ENCODE results near the gene PCDHB9. TPM values are rescaled to one million over a fixed set of nuclear protein-coding genes. Genes with fewer than 3 reads are reported as not detected.
"Not testable (repeated sequence)": the region's sequence is repeated elsewhere in the genome, so short reads cannot be mapped to it uniquely, and the experiment has no call there.

PCDHB9 gene
- total and polyA plus RNA-seq, 4 donors: 0.03 to 0.25 (median 0.08) TPM

DNA sequence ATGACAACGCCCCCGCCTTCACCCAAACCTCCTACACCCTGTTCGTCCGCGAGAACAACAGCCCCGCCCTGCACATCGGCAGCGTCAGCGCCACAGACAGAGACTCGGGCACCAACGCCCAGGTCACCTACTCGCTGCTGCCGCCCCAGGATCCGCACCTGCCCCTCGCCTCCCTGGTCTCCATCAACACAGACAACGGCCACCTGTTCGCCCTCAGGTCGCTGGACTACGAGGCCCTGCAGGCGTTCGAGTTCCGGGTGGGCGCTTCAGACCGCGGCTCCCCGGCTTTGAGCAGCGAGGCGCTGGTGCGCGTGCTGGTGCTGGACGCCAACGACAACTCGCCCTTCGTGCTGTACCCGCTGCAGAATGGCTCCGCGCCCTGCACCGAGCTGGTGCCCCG lies 7.6 kb upstream of the PCDHB9 start:
- Histone ChIP-seq H3K27me3 (ENCODE audit: control insufficient read depth in 4 of 4, insufficient read depth in 4 of 4, low read length in 3 of 4) (peaks cover 0 to 19% (median 4%) of the 10 kb centered on the region in 4 donors), H3K9me3 (ENCODE audit: control insufficient read depth in 4 of 4, low read length in 3 of 4) (peaks cover 17 to 52% (median 30%) of the 10 kb centered on the region in 4 donors)
- not testable (repeated sequence) for H3K4me3 ChIP-seq (ENCODE audit: low read depth in 1 of 3, low read length in 3 of 3); H3K9ac ChIP-seq (ENCODE audit: low read depth in 1 of 2, low read length in 2 of 2); H3K4me1 ChIP-seq (ENCODE audit: control insufficient read depth in 4 of 4, insufficient read depth in 4 of 4, low read length in 3 of 4); H3K27ac ChIP-seq (ENCODE audit: low read depth in 1 of 2, low read length in 2 of 2); DNase-seq (ENCODE audit: low spot score); H3K36me3 ChIP-seq (ENCODE audit: control insufficient read depth in 4 of 4, insufficient read depth in 3 of 4, low read depth in 1 of 4, low read length in 3 of 4)
- 32% methylated on average over 35 of the region's 39 CpGs for WGBS

DNA sequence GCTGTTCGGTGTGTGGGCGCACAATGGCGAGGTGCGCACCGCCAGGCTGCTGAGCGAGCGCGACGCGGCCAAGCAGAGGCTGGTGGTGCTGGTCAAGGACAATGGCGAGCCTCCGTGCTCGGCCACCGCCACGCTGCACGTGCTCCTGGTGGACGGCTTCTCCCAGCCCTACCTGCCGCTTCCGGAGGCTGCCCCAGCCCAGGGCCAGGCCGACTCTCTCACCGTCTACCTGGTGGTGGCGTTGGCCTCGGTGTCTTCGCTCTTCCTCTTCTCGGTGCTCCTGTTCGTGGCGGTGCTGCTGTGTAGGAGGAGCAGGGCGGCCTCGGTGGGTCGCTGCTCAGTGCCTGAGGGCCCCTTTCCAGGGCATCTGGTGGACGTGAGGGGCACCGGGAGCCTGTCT lies 7.1 kb upstream of the PCDHB9 start:
- 33% methylated on average over 32 of the region's 32 CpGs for WGBS
- not testable (repeated sequence) for DNase-seq (ENCODE audit: low spot score); H3K36me3 ChIP-seq (ENCODE audit: control insufficient read depth in 4 of 4, insufficient read depth in 3 of 4, low read depth in 1 of 4, low read length in 3 of 4); H3K4me3 ChIP-seq (ENCODE audit: low read depth in 1 of 3, low read length in 3 of 3); H3K9ac ChIP-seq (ENCODE audit: low read depth in 1 of 2, low read length in 2 of 2); H3K27ac ChIP-seq (ENCODE audit: low read depth in 1 of 2, low read length in 2 of 2); H3K4me1 ChIP-seq (ENCODE audit: control insufficient read depth in 4 of 4, insufficient read depth in 4 of 4, low read length in 3 of 4)
- Histone ChIP-seq H3K27me3 (ENCODE audit: control insufficient read depth in 4 of 4, insufficient read depth in 4 of 4, low read length in 3 of 4) (peaks cover 0 to 16% (median 4%) of the 10 kb centered on the region in 4 donors), H3K9me3 (ENCODE audit: control insufficient read depth in 4 of 4, low read length in 3 of 4) (peaks cover 20 to 53% (median 27%) of the 10 kb centered on the region in 4 donors)

DNA sequence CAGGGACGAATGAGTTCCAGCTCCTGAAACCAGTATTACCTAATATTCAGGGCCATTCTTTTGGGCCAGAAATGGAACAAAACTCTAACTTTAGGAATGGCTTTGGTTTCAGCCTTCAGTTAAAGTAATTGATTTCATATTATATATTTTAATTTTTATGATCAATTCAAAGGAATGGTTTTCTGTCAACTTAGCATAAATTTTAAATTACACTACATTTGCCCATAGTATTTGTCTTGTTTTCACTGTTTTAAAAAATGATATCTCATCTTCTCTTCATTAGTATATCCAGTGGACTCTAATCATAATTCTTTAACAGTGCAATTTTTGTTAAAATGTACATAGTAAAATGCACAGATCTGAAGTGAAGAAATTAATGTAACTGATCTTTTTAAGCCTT lies 6.6 kb upstream of the PCDHB9 start:
- peaks cover 20 to 50% (median 26%) of the 10 kb centered on the region in 4 donors for H3K9me3 ChIP-seq (ENCODE audit: control insufficient read depth in 4 of 4, low read length in 3 of 4)
- no peak overlapping the region for H3K27ac ChIP-seq (ENCODE audit: low read depth in 1 of 2, low read length in 2 of 2)
- peaks cover 0 to 13% (median 2%) of the 10 kb centered on the region in 4 donors for H3K27me3 ChIP-seq (ENCODE audit: control insufficient read depth in 4 of 4, insufficient read depth in 4 of 4, low read length in 3 of 4)
- no peak overlapping the region for H3K4me3 ChIP-seq (ENCODE audit: low read depth in 1 of 3, low read length in 3 of 3)
- TF ChIP-seq HNF4A (conservative IDR thresholded peaks at IDR 0.05) (no peak), YY1 (IDR thresholded peaks at IDR 0.05) (no peak), JUND (IDR thresholded peaks at IDR 0.05) (no peak)
- TF ChIP-seq, protein P1, sequence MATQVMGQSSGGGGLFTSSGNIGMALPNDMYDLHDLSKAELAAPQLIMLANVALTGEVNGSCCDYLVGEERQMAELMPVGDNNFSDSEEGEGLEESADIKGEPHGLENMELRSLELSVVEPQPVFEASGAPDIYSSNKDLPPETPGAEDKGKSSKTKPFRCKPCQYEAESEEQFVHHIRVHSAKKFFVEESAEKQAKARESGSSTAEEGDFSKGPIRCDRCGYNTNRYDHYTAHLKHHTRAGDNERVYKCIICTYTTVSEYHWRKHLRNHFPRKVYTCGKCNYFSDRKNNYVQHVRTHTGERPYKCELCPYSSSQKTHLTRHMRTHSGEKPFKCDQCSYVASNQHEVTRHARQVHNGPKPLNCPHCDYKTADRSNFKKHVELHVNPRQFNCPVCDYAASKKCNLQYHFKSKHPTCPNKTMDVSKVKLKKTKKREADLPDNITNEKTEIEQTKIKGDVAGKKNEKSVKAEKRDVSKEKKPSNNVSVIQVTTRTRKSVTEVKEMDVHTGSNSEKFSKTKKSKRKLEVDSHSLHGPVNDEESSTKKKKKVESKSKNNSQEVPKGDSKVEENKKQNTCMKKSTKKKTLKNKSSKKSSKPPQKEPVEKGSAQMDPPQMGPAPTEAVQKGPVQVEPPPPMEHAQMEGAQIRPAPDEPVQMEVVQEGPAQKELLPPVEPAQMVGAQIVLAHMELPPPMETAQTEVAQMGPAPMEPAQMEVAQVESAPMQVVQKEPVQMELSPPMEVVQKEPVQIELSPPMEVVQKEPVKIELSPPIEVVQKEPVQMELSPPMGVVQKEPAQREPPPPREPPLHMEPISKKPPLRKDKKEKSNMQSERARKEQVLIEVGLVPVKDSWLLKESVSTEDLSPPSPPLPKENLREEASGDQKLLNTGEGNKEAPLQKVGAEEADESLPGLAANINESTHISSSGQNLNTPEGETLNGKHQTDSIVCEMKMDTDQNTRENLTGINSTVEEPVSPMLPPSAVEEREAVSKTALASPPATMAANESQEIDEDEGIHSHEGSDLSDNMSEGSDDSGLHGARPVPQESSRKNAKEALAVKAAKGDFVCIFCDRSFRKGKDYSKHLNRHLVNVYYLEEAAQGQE (IDR thresholded peaks at IDR 0.05): no peak
- 27% methylated on average over 1 of the region's 1 CpG for WGBS
- H3K9ac ChIP-seq (ENCODE audit: low read depth in 1 of 2, low read length in 2 of 2): no peak overlapping the region
- H3K4me1 ChIP-seq (ENCODE audit: control insufficient read depth in 4 of 4, insufficient read depth in 4 of 4, low read length in 3 of 4): no peaks in the 10 kb centered on the region
- H3K36me3 ChIP-seq (ENCODE audit: control insufficient read depth in 4 of 4, insufficient read depth in 3 of 4, low read depth in 1 of 4, low read length in 3 of 4): no peaks in the 10 kb centered on the region
- no peak for DNase-seq (ENCODE audit: low spot score)

DNA sequence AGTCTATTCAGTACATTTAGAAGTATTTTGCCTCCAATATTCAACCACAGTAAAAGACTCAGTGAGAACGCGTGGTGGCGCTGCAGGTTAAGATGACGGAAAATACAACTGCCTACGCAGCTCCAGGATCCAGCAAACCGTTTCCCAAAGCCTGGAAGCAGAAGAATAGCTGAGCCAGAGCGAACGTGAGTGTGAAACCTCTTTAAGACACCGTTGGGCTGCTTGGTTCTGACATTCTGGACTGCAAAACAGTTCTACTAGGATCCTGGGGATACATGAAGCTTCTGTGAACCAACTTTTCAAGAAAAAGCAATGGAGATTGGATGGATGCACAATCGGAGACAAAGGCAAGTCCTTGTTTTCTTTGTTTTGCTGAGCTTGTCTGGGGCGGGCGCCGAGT lies 4.7 kb upstream of the PCDHB9 start, which contains the start of gene PCDHB16:
PCDHB16 (plus strand) TSS at position 140 of the 400 bp plus-strand sequence; CDS start at position 313, 173 bp downstream.
- Histone ChIP-seq H3K9me3 (ENCODE audit: control insufficient read depth in 4 of 4, low read length in 3 of 4) (peaks cover 19 to 34% (median 28%) of the 10 kb centered on the region in 4 donors), H3K27ac (ENCODE audit: low read depth in 1 of 2, low read length in 2 of 2) (no peak within 1 kb of the TSS), H3K4me3 (ENCODE audit: low read depth in 1 of 3, low read length in 3 of 3) (peak within 1 kb of the TSS; percentile 3 to 41 (median 14)), H3K27me3 (ENCODE audit: control insufficient read depth in 4 of 4, insufficient read depth in 4 of 4, low read length in 3 of 4) (peaks cover 0 to 7% (median 2%) of the 10 kb centered on the region in 4 donors), H3K36me3 (ENCODE audit: control insufficient read depth in 4 of 4, insufficient read depth in 3 of 4, low read depth in 1 of 4, low read length in 3 of 4) (no peaks in the 10 kb centered on the region), H3K9ac (ENCODE audit: low read depth in 1 of 2, low read length in 2 of 2) (no peak within 1 kb of the TSS), H3K4me1 (ENCODE audit: control insufficient read depth in 4 of 4, insufficient read depth in 4 of 4, low read length in 3 of 4) (no peaks in the 10 kb centered on the region)
- TF ChIP-seq RAD21 (IDR thresholded peaks at IDR 0.05): peak; percentile 24 to 39
- TF ChIP-seq, protein P2, sequence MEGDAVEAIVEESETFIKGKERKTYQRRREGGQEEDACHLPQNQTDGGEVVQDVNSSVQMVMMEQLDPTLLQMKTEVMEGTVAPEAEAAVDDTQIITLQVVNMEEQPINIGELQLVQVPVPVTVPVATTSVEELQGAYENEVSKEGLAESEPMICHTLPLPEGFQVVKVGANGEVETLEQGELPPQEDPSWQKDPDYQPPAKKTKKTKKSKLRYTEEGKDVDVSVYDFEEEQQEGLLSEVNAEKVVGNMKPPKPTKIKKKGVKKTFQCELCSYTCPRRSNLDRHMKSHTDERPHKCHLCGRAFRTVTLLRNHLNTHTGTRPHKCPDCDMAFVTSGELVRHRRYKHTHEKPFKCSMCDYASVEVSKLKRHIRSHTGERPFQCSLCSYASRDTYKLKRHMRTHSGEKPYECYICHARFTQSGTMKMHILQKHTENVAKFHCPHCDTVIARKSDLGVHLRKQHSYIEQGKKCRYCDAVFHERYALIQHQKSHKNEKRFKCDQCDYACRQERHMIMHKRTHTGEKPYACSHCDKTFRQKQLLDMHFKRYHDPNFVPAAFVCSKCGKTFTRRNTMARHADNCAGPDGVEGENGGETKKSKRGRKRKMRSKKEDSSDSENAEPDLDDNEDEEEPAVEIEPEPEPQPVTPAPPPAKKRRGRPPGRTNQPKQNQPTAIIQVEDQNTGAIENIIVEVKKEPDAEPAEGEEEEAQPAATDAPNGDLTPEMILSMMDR (IDR thresholded peaks at IDR 0.05; ENCODE audit: low read depth, low read length, missing input control): peak; percentile 4
- TF ChIP-seq, protein P3, sequence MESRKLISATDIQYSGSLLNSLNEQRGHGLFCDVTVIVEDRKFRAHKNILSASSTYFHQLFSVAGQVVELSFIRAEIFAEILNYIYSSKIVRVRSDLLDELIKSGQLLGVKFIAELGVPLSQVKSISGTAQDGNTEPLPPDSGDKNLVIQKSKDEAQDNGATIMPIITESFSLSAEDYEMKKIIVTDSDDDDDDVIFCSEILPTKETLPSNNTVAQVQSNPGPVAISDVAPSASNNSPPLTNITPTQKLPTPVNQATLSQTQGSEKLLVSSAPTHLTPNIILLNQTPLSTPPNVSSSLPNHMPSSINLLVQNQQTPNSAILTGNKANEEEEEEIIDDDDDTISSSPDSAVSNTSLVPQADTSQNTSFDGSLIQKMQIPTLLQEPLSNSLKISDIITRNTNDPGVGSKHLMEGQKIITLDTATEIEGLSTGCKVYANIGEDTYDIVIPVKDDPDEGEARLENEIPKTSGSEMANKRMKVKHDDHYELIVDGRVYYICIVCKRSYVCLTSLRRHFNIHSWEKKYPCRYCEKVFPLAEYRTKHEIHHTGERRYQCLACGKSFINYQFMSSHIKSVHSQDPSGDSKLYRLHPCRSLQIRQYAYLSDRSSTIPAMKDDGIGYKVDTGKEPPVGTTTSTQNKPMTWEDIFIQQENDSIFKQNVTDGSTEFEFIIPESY (IDR thresholded peaks at IDR 0.05): no peak
- WGBS: 11% methylated on average over 13 of the region's 13 CpGs
- no peak for DNase-seq (ENCODE audit: low spot score)

DNA sequence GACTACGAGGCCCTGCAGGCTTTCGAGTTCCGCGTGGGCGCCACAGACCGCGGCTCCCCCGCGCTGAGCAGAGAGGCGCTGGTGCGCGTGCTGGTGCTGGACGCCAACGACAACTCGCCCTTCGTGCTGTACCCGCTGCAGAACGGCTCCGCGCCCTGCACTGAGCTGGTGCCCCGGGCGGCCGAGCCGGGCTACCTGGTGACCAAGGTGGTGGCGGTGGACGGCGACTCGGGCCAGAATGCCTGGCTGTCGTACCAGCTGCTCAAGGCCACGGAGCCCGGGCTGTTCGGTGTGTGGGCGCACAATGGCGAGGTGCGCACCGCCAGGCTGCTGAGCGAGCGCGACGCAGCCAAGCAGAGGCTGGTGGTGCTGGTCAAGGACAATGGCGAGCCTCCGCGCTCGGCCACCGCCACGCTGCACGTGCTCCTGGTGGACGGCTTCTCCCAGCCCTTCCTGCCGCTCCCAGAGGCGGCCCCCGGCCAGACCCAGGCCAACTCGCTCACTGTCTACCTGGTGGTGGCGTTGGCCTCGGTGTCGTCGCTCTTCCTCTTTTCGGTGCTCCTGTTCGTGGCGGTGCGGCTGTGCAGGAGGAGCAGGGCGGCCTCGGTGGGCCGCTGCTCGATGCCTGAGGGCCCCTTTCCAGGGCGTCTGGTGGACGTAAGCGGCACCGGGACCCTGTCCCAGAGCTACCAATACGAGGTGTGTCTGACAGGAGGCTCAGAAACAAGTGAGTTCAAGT lies 2.7 kb upstream of the PCDHB9 start:
- not testable (repeated sequence) for H3K4me3 ChIP-seq (ENCODE audit: low read depth in 1 of 3, low read length in 3 of 3); H3K9ac ChIP-seq (ENCODE audit: low read depth in 1 of 2, low read length in 2 of 2); H3K27me3 ChIP-seq (ENCODE audit: control insufficient read depth in 4 of 4, insufficient read depth in 4 of 4, low read length in 3 of 4); H3K27ac ChIP-seq (ENCODE audit: low read depth in 1 of 2, low read length in 2 of 2); H3K36me3 ChIP-seq (ENCODE audit: control insufficient read depth in 4 of 4, insufficient read depth in 3 of 4, low read depth in 1 of 4, low read length in 3 of 4); H3K4me1 ChIP-seq (ENCODE audit: control insufficient read depth in 4 of 4, insufficient read depth in 4 of 4, low read length in 3 of 4); DNase-seq (ENCODE audit: low spot score)
- 26% methylated on average over 57 of the region's 69 CpGs for WGBS
- peaks cover 19 to 28% (median 23%) of the 10 kb centered on the region in 4 donors for H3K9me3 ChIP-seq (ENCODE audit: control insufficient read depth in 4 of 4, low read length in 3 of 4)

All from liver (tissue), 9 donors.